ENCODE results near the gene PLTP. TPM values are rescaled to one million over a fixed set of nuclear protein-coding genes. Genes with fewer than 3 reads are reported as not detected.

Gene PLTP
- total RNA-seq, 1 experiment from 2014 or later: 17.7 TPM

GRCh38 chr20:45894797-45895196 is 17.2 kb downstream of the PLTP start:
- Histone ChIP-seq H3K27me3 (ENCODE audit: control insufficient read depth, insufficient read depth, low read length) (no peaks in the 10 kb centered on the region), H3K36me3 (ENCODE audit: control insufficient read depth, insufficient read depth, low read length) (peaks cover 3% of the 10 kb centered on the region; the same call in 1 of the 2 replicates), H3K4me3 (ENCODE audit: low read depth in 2 of 2, low read length in 2 of 2) (no peak overlapping the region), H3K9me3 (ENCODE audit: control insufficient read depth, insufficient read depth, low read depth, low read length) (no peaks in the 10 kb centered on the region), H3K27ac (ENCODE audit: low read length) (no peak overlapping the region), H3K4me1 (ENCODE audit: control insufficient read depth, insufficient read depth, low read length) (peaks cover 12% of the 10 kb centered on the region)
- TF ChIP-seq POLR2AphosphoS5 (IDR thresholded peaks at IDR 0.05; ENCODE audit: low read depth, low read length) (no peak), REST (IDR thresholded peaks at IDR 0.05; ENCODE audit: insufficient read depth in 1 of 2, low read depth in 2 of 2, low read length in 1 of 2) (no peak), CTCF (IDR thresholded peaks at IDR 0.05) (no peak), SIN3A (IDR thresholded peaks at IDR 0.05; ENCODE audit: borderline replicate concordance, insufficient read depth, low read depth, low read length) (no peak), TCF7L2 (IDR thresholded peaks at IDR 0.05; ENCODE audit: low read depth, low read length) (no peak)
- no peak for DNase-seq (ENCODE audit: low read depth, low spot score)
- BruUV-seq (replicated peaks): no TSS peak
- POLR2A ChIA-PET: no interaction called here
- no peak for ATAC-seq
- in situ Hi-C loops (cut with HindIII; ENCODE audit: low pct_unique_long_range_greater_than_20kb, low sequenced_read_pairs) (no loop called here), intact Hi-C loops (cut with micrococcal nuclease; ENCODE audit: unreplicated experiment) (no loop called here)
- CTCF ChIA-PET: no interaction called here

- no peak overlapping the region for H3K4me3 ChIP-seq (ENCODE audit: low read depth in 2 of 2, low read length in 2 of 2)
- H3K36me3 ChIP-seq (ENCODE audit: control insufficient read depth, insufficient read depth, low read length): peaks cover 3% of the 10 kb centered on the region; the same call in 1 of the 2 replicates
- POLR2A ChIA-PET: no interaction called here
- in situ Hi-C loops (cut with HindIII; ENCODE audit: low pct_unique_long_range_greater_than_20kb, low sequenced_read_pairs): no loop called here
- ATAC-seq (no peak), DNase-seq (ENCODE audit: low read depth, low spot score) (no peak)
- H3K9me3 ChIP-seq (ENCODE audit: control insufficient read depth, insufficient read depth, low read depth, low read length): no peaks in the 10 kb centered on the region
- H3K4me1 ChIP-seq (ENCODE audit: control insufficient read depth, insufficient read depth, low read length): peaks cover 12% of the 10 kb centered on the region
- intact Hi-C loops (cut with micrococcal nuclease; ENCODE audit: unreplicated experiment): no loop called here
- TF ChIP-seq CTCF (IDR thresholded peaks at IDR 0.05) (no peak), TCF7L2 (IDR thresholded peaks at IDR 0.05; ENCODE audit: low read depth, low read length) (no peak), REST (IDR thresholded peaks at IDR 0.05; ENCODE audit: insufficient read depth in 1 of 2, low read depth in 2 of 2, low read length in 1 of 2) (no peak), SIN3A (IDR thresholded peaks at IDR 0.05; ENCODE audit: borderline replicate concordance, insufficient read depth, low read depth, low read length) (no peak), POLR2AphosphoS5 (IDR thresholded peaks at IDR 0.05; ENCODE audit: low read depth, low read length) (no peak)
- no peak overlapping the region for H3K27ac ChIP-seq (ENCODE audit: low read length)
- CTCF ChIA-PET: interaction anchor here (0.6 kb wide), 1 partner anchor 75 kb away, joined by 7 read pairs; no protein-coding TSS in a partner anchor
- H3K27me3 ChIP-seq (ENCODE audit: control insufficient read depth, insufficient read depth, low read length): no peaks in the 10 kb centered on the region
- BruUV-seq (replicated peaks): no TSS peak
These were observed 18.1 kb downstream of the PLTP start for GRCh38 chr20:45893831-45894230.

All from Panc1 (cell line).